B cell (primary cell): ENCODE data around the gene KATNB1. TPM values are rescaled to one million over a fixed set of nuclear protein-coding genes. Genes with fewer than 3 reads are reported as not detected.

Source experiments
- ATAC-seq: fragments of 200-7000 bp; cut with Tn5 transposase; one replicate; pipeline ENCODE4 v1.10.0; 2021; ENCODE audit warnings: low read depth, mild to moderate bottlenecking, moderate number of reproducible peaks, moderate library complexity
- CTCF ChIA-PET: fragments of 350-600 bp; sonication (Branson Sonifier 250); formaldehyde crosslinking; loops from one replicate; lab custom pipeline; 2021; ENCODE audit warnings: antibody characterized with exemption, inconsistent platforms; lab: Charles Lee
- POLR2A ChIA-PET: fragments of 350-600 bp; sonication (Branson Sonifier 250); formaldehyde crosslinking; loops from one replicate; lab custom pipeline; 2021; ENCODE audit warnings: antibody characterized with exemption; lab: Charles Lee
- DNase-seq: peaks from one replicate; pipeline ENCODE4 v3.0.0; 2013
- H2AFZ ChIP-seq: 2 replicates; pipeline ENCODE4 v1.6.1; 2012; ENCODE audit warnings: mild to moderate bottlenecking, low read depth, low read length; ENCODE audit not compliant: insufficient read depth, poor library complexity, severe bottlenecking
- H3K27ac ChIP-seq, 2 donors: 1 replicate in 1 of 2; 2 replicates in 1 of 2; pipeline ENCODE4 v1.5.1; 2012 to 2013; ENCODE audit warnings: low read length in 2 of 2, mild to moderate bottlenecking in 2 of 2, moderate library complexity in 1 of 2
- H3K27me3 ChIP-seq, 4 experiments: fragments of 200-600 bp in 1 of 4; sonication (generic) in 1 of 4; replicated peaks in 1 of 4; 1 replicate in 2 of 4; 2 replicates in 2 of 4; pipeline versions ENCODE4 v1.6.1 to v1.7.0; 2013 to 2016; ENCODE audit warnings: low read length in 3 of 4, mild to moderate bottlenecking in 2 of 4, mixed read lengths in 1 of 4, moderate library complexity in 1 of 4; ENCODE audit not compliant: insufficient read depth in 4 of 4, control insufficient read depth in 3 of 4; ENCODE audit errors: control extremely low read depth in 1 of 4
- H3K36me3 ChIP-seq, 2 experiments: replicated peaks in 1 of 2; 1 replicate in 1 of 2; 2 replicates in 1 of 2; pipeline versions ENCODE4 v1.6.1 to v1.7.1; 2013; ENCODE audit warnings: low read length in 1 of 2; ENCODE audit not compliant: insufficient read depth in 2 of 2, control insufficient read depth in 1 of 2; ENCODE audit errors: control extremely low read depth in 1 of 2, extremely low read depth in 1 of 2
- H3K4me1 ChIP-seq, 2 donors: fragments of 200-600 bp in 1 of 2; sonication (generic) in 1 of 2; 1 replicate in 1 of 2; 2 replicates in 1 of 2; pipeline versions ENCODE4 v1.5.1 to v1.6.1; 2013 to 2017; ENCODE audit warnings: low read length in 2 of 2; ENCODE audit not compliant: control insufficient read depth in 2 of 2, insufficient read depth in 2 of 2
- H3K4me2 ChIP-seq: replicated peaks from 2 replicates; pipeline ENCODE3; 2012; ENCODE audit warnings: mild to moderate bottlenecking, low read depth, low read length; ENCODE audit not compliant: poor library complexity, severe bottlenecking
- H3K4me3 ChIP-seq, 5 experiments: fragments of 200-600 bp in 1 of 5; sonication (generic) in 1 of 5; 1 replicate in 3 of 5; 2 replicates in 2 of 5; pipeline versions ENCODE4 v1.5.1 to v1.7.0; 2011 to 2016; ENCODE audit warnings: low read length in 4 of 5, mild to moderate bottlenecking in 4 of 5, low read depth in 2 of 5, control low read depth in 1 of 5, moderate library complexity in 1 of 5; ENCODE audit not compliant: insufficient read depth in 1 of 5; ENCODE audit errors: control extremely low read depth in 1 of 5, extremely low read depth in 1 of 5
- H3K79me2 ChIP-seq: fragments of 200-600 bp; sonication (generic); one replicate; pipeline ENCODE4 v1.6.0; 2016; ENCODE audit warnings: low read length; ENCODE audit not compliant: control insufficient read depth, insufficient read depth
- H3K9ac ChIP-seq: fragments of 200-600 bp; sonication (generic); 2 replicates; pipeline ENCODE4 v1.6.1; 2017; ENCODE audit warnings: mild to moderate bottlenecking, low read length, moderate library complexity
- H3K9me3 ChIP-seq, 3 donors: one replicate each; pipeline versions ENCODE4 v1.6.1 to v1.7.1; 2013; ENCODE audit warnings: low read length in 2 of 3; ENCODE audit not compliant: control insufficient read depth in 2 of 3, insufficient read depth in 1 of 3; ENCODE audit errors: control extremely low read depth in 1 of 3
- H4K20me1 ChIP-seq: 2 replicates; pipeline ENCODE4 v1.6.0; 2012; ENCODE audit warnings: mild to moderate bottlenecking, low read length; ENCODE audit not compliant: insufficient read depth, control insufficient read depth, poor library complexity, severe bottlenecking
- H3K27ac Mint-ChIP-seq: one replicate; pipeline ENCODE4 v1.8.0; 2021; ENCODE audit warnings: mixed read lengths
- H3K27me3 Mint-ChIP-seq: one replicate; pipeline ENCODE4 v1.8.0; 2021; ENCODE audit warnings: mixed read lengths
- H3K4me1 Mint-ChIP-seq: one replicate; pipeline ENCODE4 v1.8.0; 2021; ENCODE audit warnings: mixed read lengths
- H3K4me3 Mint-ChIP-seq: one replicate; pipeline ENCODE4 v1.8.0; 2021; ENCODE audit warnings: mixed read lengths
- H3K9me3 Mint-ChIP-seq: one replicate; pipeline ENCODE4 v1.8.0; 2022; ENCODE audit warnings: mixed read lengths; ENCODE audit not compliant: insufficient read depth
- EZH2 ChIP-seq: IDR thresholded peaks from 2 replicates; pipeline ENCODE4 v1.6.1; 2012; ENCODE audit warnings: borderline replicate concordance, low read depth, mild to moderate bottlenecking, moderate library complexity, low read length; ENCODE audit not compliant: insufficient read depth, poor library complexity, severe bottlenecking
- WGBS: methylation state at CpG from one replicate; pipeline ENCODE4 v1.1.5; 2013; ENCODE audit warnings: missing lambda C conversion rate; ENCODE audit not compliant: insufficient coverage; 5-methylcytosine and 5-hydroxymethylcytosine counted together
- intact Hi-C: fragments of 100-400 bp; cut with micrococcal nuclease; formaldehyde crosslinking; loops from one replicate; pipeline ENCODE4 v1.10.0; 2022
- polyA plus RNA-seq: library from polyadenylated mRNA; depleted of rRNA; stranded (reverse); fragments of >200 nt; gene quantifications from 2 replicates; pipeline ENCODE4 v1.2.3, GENCODE V29; 2012
- total RNA-seq, 2 donors: library from RNA; stranded (reverse); fragments of 120-200 nt in 1 of 2; gene quantifications; 1 replicate in 1 of 2; 2 replicates in 1 of 2; pipeline versions ENCODE4 v1.2.3 to v1.2.4, GENCODE V29; 2013 to 2022
- TF ChIP-seq, protein P1 (sequence below): fragments of 200-600 bp; IDR thresholded peaks from one replicate; pipeline ENCODE4 v1.8.0; 2022; ENCODE audit warnings: antibody characterized with exemption, mild to moderate bottlenecking

The KATNB1 gene
- total and polyA plus RNA-seq, 2 donors (not counting 1 experiment from before 2014, with no cell fraction given) = 20.3 to 29.0 TPM

GRCh38 chr16:57758331-57759117, 23.0 kb downstream of the KATNB1 start:
- no peak overlapping the region for H2AFZ ChIP-seq
- peaks cover 0 to 3% of the 10 kb centered on the region in 2 donors for H3K4me1 ChIP-seq
- H3K4me1 Mint-ChIP-seq = no peaks in the 10 kb centered on the region
- TF ChIP-seq, protein P1, sequence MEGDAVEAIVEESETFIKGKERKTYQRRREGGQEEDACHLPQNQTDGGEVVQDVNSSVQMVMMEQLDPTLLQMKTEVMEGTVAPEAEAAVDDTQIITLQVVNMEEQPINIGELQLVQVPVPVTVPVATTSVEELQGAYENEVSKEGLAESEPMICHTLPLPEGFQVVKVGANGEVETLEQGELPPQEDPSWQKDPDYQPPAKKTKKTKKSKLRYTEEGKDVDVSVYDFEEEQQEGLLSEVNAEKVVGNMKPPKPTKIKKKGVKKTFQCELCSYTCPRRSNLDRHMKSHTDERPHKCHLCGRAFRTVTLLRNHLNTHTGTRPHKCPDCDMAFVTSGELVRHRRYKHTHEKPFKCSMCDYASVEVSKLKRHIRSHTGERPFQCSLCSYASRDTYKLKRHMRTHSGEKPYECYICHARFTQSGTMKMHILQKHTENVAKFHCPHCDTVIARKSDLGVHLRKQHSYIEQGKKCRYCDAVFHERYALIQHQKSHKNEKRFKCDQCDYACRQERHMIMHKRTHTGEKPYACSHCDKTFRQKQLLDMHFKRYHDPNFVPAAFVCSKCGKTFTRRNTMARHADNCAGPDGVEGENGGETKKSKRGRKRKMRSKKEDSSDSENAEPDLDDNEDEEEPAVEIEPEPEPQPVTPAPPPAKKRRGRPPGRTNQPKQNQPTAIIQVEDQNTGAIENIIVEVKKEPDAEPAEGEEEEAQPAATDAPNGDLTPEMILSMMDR = no peak
- TF ChIP-seq EZH2 = no peak
- DNase-seq (no peak), ATAC-seq (no peak)
- WGBS = 91% methylated on average over 31 of the region's 33 CpGs
- no peaks in the 10 kb centered on the region for H3K9me3 Mint-ChIP-seq
- H3K4me3 ChIP-seq = no peak overlapping the region
- no peak overlapping the region for H3K9ac ChIP-seq
- peaks cover 0 to 3% of the 10 kb centered on the region in 2 experiments for H3K36me3 ChIP-seq
- no peaks in the 10 kb centered on the region for H3K79me2 ChIP-seq
- no peaks in the 10 kb centered on the region for H3K27me3 Mint-ChIP-seq
- H3K27ac Mint-ChIP-seq = no peak overlapping the region
- ChIA-PET CTCF (no interaction called here), POLR2A (no interaction called here)
- H4K20me1 ChIP-seq = no peaks in the 10 kb centered on the region
- no peak overlapping the region for H3K4me3 Mint-ChIP-seq
- no peaks in the 10 kb centered on the region for H3K27me3 ChIP-seq
- intact Hi-C loops = no loop called here
- no peaks in the 10 kb centered on the region for H3K9me3 ChIP-seq
- H3K4me2 ChIP-seq = no peak overlapping the region
- no peak overlapping the region for H3K27ac ChIP-seq

GRCh38 chr16:57759131-57759530, 23.6 kb downstream of the KATNB1 start:
- ChIA-PET POLR2A (no interaction called here), CTCF (no interaction called here)
- TF ChIP-seq, protein P1 = no peak
- TF ChIP-seq EZH2 = no peak
- Histone ChIP-seq H3K4me3 (no peak overlapping the region), H4K20me1 (no peaks in the 10 kb centered on the region), H3K9me3 (no peaks in the 10 kb centered on the region), H3K4me1 (peaks cover 0 to 3% of the 10 kb centered on the region in 2 donors), H3K4me2 (no peak overlapping the region), H3K27me3 (no peaks in the 10 kb centered on the region), H3K36me3 (peaks cover 0 to 3% of the 10 kb centered on the region in 2 experiments), H2AFZ (no peak overlapping the region), H3K27ac (no peak overlapping the region), H3K9ac (no peak overlapping the region), H3K79me2 (no peaks in the 10 kb centered on the region)
- WGBS = 98% methylated on average over 4 of the region's 7 CpGs
- ATAC-seq (no peak), DNase-seq (no peak)
- Mint-ChIP-seq H3K4me1 (no peaks in the 10 kb centered on the region), H3K27me3 (no peaks in the 10 kb centered on the region), H3K27ac (no peak overlapping the region), H3K9me3 (no peaks in the 10 kb centered on the region), H3K4me3 (no peak overlapping the region)
- intact Hi-C loops = no loop called here
